Measurements from ENCODE around the gene PYDC2.

PYDC2 gene

DNA sequence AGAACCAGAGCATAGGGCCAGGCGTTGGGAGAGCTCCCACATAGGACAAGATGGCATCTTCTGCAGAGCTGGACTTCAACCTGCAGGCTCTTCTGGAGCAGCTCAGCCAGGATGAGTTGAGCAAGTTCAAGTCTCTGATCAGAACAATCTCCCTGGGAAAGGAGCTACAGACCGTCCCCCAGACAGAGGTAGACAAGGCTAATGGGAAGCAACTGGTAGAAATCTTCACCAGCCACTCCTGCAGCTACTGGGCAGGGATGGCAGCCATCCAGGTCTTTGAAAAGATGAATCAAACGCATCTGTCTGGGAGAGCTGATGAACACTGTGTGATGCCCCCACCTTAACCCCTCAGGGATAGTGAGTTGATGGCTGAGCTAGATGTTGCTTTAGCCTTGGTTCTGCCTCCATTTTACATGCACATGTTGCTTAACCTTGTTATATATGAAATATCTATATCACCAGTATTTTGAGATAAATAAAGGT lies at the start of gene PYDC2:
TSS of gene PYDC2 (plus strand) at position 51 of the 483 bp plus-strand sequence. CDS start at position 51, 0 bp downstream.
- no peak for DNase-seq (ENCODE audit: low read depth)

DNA sequence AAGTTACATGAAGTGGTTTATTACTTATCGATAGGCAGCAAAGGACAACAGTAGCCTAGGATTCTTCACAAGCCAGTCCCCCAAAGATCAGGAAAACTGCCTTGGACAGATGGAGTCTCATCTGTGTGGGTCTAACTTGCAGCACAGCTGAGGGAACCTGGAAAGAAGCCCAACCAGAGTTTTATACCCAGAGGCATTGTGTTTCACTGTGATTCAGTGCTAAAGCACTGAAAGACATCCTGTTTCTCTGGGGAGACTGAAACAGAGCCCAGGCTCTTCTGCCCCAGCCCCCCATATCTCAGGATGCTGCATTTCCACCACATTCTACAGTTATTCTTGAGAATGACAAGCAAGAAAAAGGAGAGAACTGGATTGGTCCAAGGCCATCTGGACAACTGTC lies 48.2 kb upstream of the PYDC2 start:
- DNase-seq (ENCODE audit: low read depth) = peak; percentile 53

DNA sequence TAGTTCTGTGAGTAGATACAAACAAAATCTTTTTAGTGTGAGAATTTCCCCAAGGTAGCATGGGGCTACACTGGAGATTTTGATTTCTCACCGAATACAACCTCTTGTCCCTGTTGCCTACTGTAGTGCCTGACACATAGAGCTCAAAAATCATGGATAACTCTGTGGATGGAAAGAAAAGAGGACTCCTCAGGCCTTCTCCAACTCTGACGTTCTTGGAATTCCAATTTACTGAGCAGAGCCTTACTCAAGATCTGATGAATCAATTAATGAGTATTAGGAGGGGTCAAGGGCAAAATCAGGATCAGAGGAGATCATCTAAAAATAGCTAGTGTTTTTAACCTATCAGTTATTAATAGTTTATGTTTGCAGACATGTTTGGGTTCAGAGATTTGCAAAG lies 46.7 kb upstream of the PYDC2 start:
- DNase-seq (ENCODE audit: low read depth) = no peak

DNA sequence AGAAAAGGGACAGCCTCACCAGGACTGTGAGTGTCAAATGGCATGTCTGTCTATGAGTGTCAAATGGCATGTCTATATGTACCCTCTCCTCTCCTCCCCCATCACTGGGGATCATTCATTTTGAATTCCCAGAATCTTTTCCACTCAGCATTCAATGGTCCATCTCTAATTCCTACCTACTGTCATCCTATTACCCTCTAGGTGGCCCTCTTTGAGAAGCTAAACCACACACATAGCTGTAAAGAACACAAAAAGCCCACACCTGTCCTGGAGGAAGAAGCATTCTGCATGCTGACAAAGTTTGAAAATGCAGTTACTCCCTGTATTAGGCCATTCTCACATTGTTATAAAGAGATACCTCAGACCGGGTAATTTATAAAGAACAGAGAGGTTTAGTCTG lies 46.2 kb upstream of the PYDC2 start:
- no peak for DNase-seq (ENCODE audit: low read depth)

DNA sequence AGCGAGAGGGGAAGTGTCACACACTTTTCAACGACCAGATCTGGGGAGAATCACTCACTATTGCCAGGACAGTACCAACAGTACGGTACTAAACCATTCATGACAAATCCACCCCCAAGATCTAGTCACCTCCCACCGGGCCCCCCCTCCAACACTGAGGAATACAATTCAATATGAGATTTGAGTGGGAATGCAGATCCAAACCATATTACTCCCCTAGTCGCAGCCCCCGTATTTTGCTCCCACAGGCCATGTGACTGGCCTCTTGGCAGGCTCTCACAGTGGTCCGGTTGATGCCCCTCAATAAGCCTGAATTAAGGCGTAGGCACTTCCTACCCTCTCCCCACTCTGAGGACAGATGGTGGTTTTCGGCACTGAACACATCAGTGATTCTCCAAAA lies 45.4 kb upstream of the PYDC2 start:
- no peak for DNase-seq (ENCODE audit: low read depth)

DNA sequence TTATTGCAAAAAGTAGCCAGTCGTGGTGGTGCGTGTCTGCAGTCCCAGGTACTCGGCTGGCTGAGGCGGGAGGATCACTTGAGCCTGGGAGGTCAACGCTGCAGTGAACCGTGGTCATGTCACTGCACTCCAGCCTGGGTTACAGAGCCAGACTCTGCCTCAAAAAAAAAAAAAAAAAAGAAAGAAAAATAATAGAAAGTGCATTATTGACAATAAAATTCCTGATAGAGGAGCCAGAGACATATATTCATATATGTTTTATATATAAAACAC lies 43.6 kb upstream of the PYDC2 start:
- no peak for DNase-seq (ENCODE audit: low read depth)

DNA sequence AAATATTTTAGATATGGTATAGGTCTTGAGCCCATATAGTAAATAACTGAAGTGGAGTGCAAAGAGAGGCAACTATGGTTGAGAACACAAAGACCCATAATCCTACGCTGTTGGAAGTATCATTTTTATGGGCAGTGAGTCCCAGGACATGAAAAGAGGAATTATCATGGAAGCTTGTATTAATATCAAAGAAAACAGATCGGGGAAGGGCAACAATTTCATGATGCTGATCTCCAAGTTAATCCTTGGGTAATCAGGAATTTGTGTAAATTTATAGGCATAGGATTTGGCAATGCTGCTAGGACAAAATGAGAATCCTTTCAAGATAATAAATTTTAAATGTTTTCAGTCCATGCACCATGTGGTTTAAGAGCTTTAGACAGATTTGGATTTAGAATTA lies 40.2 kb upstream of the PYDC2 start:
- DNase-seq (ENCODE audit: low read depth) = no peak

DNA sequence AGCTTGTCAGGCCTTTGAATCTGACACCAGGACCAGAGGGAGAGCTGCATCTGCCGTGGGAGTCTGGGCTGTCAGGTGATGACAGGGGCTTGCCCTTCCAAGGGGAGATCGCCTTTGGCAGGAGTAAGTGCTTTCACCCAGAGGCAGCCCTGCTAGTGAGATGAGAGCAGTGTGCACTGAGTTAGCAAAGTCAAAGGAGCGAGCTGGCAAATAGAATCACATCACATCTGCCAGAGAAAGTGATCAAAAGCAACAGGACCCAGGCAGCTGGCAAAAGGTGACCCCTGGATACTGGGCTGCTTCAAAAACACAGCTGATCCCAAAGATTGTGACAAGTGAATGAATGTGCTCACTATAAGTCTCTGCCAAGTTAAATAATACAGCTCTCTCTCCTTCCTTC lies 36.1 kb upstream of the PYDC2 start:
- no peak for DNase-seq (ENCODE audit: low read depth)

DNA sequence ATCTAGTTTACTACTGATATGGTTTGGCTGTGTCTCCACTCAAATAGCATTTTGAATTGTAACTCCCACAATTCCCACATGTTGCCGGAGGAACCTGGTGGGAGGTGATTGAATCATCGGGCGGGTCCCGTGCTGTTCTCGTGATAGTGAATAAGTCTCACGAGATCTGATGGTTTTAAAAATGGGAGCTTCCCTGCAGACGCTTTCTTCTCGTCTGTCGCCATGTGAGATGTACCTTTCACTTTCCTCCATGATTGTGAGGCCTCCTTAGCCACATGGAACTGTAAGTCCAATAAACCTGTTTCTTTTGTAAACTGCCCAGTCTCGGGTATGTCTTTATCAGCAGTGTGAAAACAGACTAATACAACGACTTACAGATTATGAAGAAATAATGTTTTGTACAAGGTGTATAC lies 35.6 kb upstream of the PYDC2 start:
- DNase-seq (ENCODE audit: low read depth) = no peak

DNA sequence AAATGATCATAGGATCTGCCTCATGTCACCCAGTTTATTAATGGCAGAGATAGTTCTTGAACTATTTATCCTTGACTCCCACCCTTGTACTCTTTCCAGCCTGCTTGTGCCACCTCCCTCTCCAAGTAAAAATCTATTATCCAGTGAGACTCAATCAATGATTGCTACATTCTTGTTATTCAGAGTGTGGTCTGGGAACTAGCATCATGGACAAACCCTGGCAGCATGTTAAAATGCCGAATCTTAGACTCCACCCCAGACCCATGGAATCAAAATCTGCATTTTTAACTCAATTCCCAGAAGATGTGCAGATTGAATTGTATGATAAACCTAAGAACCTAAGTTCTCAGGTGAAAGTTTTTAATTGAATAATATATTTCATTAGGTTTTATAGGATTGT lies 34.7 kb upstream of the PYDC2 start:
- no peak for DNase-seq (ENCODE audit: low read depth)

DNA sequence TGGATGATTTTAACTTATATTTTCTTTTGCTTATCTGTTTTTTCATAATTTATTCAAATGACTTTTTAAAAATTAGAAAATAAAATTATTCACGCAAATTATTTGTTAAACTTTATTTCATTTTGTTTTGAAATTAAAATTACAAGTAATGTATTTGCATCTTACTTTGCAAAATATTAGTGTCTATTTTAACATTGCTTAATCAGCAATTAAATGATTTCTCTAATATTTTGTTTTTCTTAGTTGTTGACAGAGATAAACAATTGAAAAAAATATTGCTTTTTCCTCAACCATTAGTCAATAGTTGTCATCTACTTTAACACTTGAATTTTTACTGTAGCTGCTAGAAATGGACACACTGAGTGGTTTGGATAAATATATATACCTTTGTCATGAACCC lies 32.8 kb upstream of the PYDC2 start:
- DNase-seq (ENCODE audit: low read depth) = no peak

DNA sequence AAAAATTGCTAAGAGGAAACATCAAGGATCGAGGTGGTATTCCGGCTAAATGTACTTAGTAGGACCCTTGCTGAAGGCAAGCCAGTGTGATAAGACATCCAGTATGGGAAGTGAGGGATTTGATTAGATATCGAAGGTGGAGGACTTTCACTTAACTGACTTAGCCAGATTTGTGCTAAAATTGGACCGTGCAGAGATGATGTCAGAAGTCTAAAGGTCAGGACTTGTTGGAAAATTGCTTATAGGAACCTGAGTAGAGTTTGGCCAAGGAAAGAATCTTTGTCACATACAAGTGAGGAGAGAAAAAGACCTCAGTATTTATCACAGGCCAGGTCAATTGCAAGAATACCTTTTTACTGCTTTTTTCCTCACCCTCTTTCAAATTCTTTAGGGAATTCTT lies 30.9 kb upstream of the PYDC2 start:
- no peak for DNase-seq (ENCODE audit: low read depth)

DNA sequence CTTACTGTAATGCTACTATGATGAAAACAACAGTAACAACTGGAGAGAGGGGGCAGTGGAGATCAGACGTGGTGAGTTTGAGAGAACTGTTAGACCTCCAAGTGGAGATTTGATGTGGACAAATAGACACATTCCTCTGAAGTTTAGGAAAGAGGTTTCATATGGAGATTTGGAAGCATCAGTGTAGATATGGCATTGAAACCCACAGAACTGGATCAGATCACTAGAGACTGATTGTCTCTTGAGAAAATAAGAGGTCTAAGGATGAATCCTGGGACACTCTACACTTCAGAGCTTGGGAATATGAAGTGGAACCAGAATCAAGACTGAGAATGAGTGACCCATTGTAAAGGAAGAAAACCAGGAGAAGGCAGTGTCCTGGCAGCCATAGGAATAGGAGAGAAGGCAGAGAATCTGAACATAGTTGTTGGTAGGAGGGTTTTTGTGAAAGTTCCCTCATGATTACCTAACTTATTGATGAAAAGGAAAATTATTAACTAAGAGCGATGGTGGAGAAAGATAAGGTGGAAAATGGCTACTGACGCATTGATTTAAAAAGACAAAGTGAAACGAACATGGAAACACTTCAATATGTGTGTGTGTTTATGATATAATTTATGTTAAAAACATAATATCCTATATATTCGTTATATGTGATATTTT lies 29.7 kb upstream of the PYDC2 start:
- DNase-seq (ENCODE audit: low read depth) = no peak

DNA sequence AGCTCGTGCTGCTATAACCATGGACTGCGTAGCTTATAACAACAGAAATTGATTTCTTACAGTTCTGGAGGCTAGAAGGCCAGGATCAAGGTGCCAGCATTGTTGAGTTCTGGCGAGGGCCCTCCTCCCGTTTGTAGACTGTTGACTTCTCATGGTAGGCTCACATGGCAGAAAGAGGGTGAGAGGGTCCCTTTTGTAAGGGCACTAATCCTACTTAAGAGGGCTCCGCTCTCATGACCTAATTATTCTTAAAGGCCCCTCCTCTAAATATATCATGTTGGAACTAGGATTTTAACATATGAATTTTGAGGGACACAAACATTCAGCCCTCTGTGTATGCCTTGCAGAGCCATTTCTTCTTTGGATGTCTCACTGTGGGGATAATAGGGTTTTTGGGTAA lies 28.8 kb upstream of the PYDC2 start:
- DNase-seq (ENCODE audit: low read depth) = no peak

DNA sequence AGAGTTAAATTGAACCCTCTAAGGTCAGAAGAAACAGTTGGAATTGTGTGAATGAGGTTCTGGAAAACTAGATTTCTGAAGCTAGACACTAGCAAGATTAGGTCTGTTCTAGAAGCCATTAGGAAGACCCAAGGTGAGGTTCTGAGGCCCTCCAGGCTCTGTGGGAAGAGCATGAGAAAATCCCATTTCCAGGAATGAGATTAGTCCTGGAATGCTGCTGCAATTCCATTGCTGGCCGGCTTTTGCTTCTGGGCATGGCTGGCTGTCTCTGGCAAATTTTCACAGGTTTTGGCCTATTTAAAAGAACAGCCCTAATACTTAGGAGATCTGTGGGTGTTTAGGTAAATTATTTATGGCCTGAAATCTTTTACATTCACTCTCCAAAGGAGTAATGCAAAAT lies 26.9 kb upstream of the PYDC2 start:
- DNase-seq (ENCODE audit: low read depth) = no peak

DNA sequence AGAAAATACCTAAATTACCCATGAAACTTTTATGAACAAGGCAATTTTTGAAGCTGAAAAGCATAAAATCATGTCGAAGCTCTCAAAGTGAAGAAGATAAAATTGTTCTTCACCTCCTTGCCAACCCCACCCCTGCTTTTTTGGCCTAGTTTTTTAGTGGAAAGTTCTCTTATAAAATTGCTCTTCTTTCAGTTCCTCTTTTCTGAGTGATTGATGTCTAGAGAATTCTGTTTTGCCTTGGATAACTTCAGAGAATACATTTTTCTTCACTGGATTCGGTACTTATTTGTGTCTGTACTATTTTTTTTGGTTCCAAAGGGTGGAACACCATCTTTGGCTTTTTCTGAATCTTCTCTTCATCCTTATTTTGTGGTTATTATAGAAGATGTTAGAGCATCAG lies 25.0 kb upstream of the PYDC2 start:
- no peak for DNase-seq (ENCODE audit: low read depth)

DNA sequence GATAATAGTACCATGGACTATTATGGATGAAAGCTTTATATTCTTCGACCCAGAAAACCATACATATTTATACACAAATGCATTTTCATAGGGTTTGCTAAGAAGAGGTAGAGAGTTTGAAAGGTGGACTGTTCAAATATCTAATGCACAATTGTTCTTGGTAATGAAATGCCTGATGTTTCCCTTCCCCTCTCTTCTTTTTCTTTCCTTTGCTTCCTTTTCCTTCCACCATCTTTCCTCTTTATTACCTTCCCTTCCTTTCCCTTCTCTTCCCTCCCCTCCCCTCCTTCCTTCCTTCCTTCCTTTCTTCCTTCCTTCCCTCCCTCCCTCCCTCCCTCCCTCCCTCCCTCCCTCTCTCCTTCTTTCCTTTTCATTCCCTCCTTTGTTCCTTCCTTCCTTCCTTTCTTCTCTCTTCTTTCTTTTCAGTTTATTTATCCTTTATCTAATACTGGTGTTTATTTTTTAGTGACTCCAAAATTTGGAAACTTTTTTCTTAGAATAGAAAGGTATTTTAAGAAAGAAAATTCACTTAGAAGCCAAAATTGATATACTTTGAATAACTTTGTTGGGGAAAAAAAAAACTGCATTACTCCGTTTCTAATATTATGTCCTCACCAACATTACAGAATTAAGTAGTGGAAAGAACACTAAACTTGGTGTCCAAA lies 22.7 kb upstream of the PYDC2 start:
- no peak for DNase-seq (ENCODE audit: low read depth)

DNA sequence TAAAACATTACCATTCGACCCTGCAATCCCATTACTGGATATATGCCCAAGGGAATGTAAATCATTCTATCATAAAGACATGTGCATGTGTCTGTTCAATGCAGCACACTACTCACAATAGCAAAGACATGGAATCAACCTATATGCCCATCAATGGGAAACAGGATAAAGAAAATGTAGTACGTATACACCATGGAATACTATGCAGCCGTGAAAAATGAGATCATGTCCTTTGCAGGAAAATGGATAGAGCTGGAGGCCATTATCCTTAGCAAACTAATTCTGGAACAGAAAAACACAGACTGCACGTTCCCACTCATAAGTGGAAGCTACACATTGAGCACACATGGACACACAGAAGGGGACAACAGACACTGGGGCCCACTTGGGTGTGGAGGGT lies 20.4 kb upstream of the PYDC2 start:
- DNase-seq (ENCODE audit: low read depth) = no peak

DNA sequence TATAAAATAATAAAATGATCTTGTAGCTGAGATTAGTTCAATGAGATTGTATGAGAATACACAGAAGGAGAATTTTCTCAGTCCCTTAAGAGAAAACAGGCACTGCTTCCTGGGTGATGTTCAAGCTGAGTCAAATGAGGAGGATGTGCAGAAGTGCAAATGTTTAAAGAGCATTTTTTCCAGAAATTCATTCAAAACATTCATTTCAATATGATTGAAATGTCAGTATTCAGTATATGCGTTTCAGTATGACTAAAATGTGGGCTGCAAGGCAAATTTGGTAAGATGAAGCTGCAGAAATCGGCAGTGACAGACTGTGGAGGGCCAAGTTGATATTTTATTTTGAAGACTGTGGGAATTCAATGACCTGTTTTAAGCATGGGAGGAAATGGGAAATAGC lies 19.3 kb upstream of the PYDC2 start:
- no peak for DNase-seq (ENCODE audit: low read depth)

DNA sequence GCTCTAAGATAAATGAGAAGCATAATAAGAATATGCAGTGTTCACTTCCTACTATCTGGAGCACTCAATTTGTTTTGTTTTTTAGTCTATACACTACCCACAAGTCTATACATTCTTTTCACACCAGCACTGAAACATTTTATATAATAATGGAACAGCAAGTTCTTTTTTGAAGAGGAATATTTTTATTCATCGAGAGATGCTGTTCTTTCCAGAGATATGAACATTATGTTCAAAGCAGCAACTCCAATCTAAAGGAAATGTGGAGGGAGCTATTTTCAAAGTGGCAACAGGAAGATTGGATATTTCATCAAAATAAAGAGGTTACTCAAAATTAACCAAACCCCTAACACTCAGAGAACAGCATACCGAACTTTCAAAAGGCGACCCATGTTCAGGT lies 16.4 kb upstream of the PYDC2 start:
- no peak for DNase-seq (ENCODE audit: low read depth)

DNA sequence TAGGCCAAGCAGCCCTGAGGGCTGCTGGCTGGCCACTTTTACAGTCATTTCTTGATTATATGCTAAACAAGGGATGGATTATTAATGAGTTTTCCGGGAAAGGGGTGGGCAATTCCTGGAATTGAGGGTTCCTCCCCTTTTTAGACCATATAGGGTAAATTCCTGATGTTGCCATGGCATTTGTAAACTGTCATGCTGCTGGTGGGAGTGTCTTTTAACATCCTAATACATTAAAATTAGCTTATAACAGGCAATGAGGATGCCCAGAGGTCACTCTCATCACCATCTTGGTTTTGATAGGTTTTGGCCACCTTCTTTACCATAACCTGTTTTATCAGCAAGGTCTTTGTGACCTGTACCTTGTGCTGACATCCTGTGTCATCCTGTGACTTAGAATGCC lies 11.7 kb upstream of the PYDC2 start:
- no peak for DNase-seq (ENCODE audit: low read depth)

DNA sequence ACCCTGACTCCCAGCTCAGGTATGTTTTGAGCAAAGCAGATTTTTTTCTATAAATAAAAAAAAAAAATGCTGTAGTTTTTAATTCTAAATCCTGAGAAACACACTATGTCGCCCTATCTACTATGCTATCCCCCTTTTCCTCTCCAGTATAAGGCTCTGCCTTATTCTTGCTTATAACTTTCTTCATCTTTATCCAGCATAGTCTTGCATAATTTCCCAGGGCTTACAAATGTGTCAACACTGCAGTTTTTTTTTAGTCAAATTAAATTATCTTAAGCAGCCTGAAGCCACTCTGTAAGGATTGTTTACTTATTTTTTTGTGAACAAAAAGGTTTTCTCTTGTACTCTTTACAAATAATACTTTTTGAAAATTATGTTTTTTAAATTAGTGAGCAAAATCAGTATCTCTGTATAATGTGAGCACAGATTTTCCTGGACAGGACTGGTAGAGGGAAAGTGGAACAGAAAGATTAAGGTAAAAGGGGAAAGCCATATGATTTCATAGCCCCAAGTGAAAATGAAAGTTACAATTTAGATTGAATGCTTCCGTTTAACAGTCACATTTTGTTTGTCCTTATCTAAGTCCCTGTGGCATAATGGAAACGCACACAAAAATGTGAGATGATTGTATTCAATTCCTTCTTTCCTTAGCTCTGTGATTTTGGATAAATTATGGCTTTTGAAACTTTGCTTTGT lies 5.6 kb upstream of the PYDC2 start:
- DNase-seq (ENCODE audit: low read depth) = no peak

DNA sequence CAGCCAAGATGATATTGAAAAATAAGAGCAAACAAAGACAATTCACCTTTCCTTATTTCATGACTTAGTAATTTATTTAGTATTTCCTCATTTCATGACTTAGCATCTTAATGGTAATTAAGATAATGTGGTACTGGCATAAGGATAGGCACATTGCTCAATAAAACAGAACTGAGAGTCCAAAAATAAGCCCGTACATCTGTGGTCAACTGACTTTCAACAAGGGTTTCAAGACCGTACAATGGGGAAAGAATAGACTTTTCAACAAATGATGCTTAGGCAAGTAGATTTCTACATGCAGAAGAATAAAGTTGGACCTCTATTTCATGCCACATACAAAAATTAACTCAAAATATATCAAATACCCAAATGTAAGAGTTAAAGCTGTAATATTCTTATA lies 603 bp upstream of the PYDC2 start:
- no peak for DNase-seq (ENCODE audit: low read depth)

DNA sequence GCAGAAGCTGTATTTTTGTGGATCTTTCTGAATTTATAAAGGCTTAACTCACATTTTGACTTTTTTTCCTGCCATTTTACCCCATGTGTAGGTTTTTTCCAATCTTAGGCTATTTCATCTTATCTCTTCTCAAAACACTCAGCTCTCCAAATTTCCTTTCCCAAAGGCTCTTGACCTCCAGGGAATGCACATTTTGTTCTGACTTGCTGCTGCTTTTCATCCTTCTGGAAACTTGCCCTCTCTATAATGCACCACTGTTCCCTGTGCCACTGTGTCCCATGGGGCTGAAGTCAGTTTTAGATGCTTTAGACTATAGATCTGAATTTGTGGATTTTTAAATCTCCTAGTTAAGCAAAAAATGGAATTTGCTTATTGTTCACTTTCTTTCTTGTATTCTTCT lies 9.1 kb downstream of the PYDC2 start:
- no peak for DNase-seq (ENCODE audit: low read depth)
